ENCODE results near the gene MYPN. TPM values are rescaled to one million over a fixed set of nuclear protein-coding genes. Genes with fewer than 3 reads are reported as not detected.

The MYPN gene
- polyA plus RNA-seq, 4 donors = under 0.01 to 0.54 (median 0.12) TPM

- H3K27ac ChIP-seq (ENCODE audit: low read depth in 1 of 3, low read length in 2 of 3) = no peak overlapping the region
- H3K36me3 ChIP-seq (ENCODE audit: control insufficient read depth in 3 of 3, insufficient read depth in 2 of 3, low read depth in 1 of 3, low read length in 3 of 3) = no peaks in the 10 kb centered on the region
- H3K4me3 ChIP-seq (ENCODE audit: low read depth in 1 of 3, low read length in 3 of 3) = no peak overlapping the region
- no peaks in the 10 kb centered on the region for H3K9me3 ChIP-seq (ENCODE audit: control insufficient read depth in 2 of 2, insufficient read depth in 1 of 2, low read depth in 1 of 2, low read length in 1 of 2)
- H3K4me1 ChIP-seq (ENCODE audit: control insufficient read depth in 3 of 3, insufficient read depth in 2 of 3, low read depth in 1 of 3, low read length in 2 of 3) = no peaks in the 10 kb centered on the region
- 87 to 93% (median 92%) methylated on average over 2 of the region's 2 CpGs for WGBS, 3 donors
- DNase-seq = no peak
- H3K27me3 ChIP-seq (ENCODE audit: control insufficient read depth in 3 of 3, insufficient read depth in 3 of 3, low read length in 3 of 3) = no peaks in the 10 kb centered on the region
- no peak for FAIRE-seq
Measured at GRCh38 chr10:68101066-68101465, 8.2 kb upstream of the MYPN start.

GRCh38 chr10:68103261-68103878 is 5.9 kb upstream of the MYPN start:
- Histone ChIP-seq H3K36me3 (ENCODE audit: control insufficient read depth in 3 of 3, insufficient read depth in 2 of 3, low read depth in 1 of 3, low read length in 3 of 3) (no peaks in the 10 kb centered on the region), H3K9me3 (ENCODE audit: control insufficient read depth in 2 of 2, insufficient read depth in 1 of 2, low read depth in 1 of 2, low read length in 1 of 2) (no peaks in the 10 kb centered on the region), H3K27ac (ENCODE audit: low read depth in 1 of 3, low read length in 2 of 3) (no peak overlapping the region), H3K4me3 (ENCODE audit: low read depth in 1 of 3, low read length in 3 of 3) (no peak overlapping the region), H3K4me1 (ENCODE audit: control insufficient read depth in 3 of 3, insufficient read depth in 2 of 3, low read depth in 1 of 3, low read length in 2 of 3) (no peaks in the 10 kb centered on the region), H3K27me3 (ENCODE audit: control insufficient read depth in 3 of 3, insufficient read depth in 3 of 3, low read length in 3 of 3) (no peaks in the 10 kb centered on the region)
- WGBS, 3 donors = 76 to 85% (median 81%) methylated on average over 4 of the region's 4 CpGs
- no peak for FAIRE-seq
- DNase-seq = no peak

- WGBS, 3 donors = 94 to 96% (median 94%) methylated on average over 3 of the region's 3 CpGs
- no peak overlapping the region for H3K4me3 ChIP-seq (ENCODE audit: low read depth in 1 of 3, low read length in 3 of 3)
- FAIRE-seq = no peak
Measured at GRCh38 chr10:68103901-68104300, 5.4 kb upstream of the MYPN start.

GRCh38 chr10:68105820-68106219 is 3.5 kb upstream of the MYPN start:
- Histone ChIP-seq H3K4me1 (ENCODE audit: control insufficient read depth in 3 of 3, insufficient read depth in 2 of 3, low read depth in 1 of 3, low read length in 2 of 3) (no peaks in the 10 kb centered on the region), H3K4me3 (ENCODE audit: low read depth in 1 of 3, low read length in 3 of 3) (no peak overlapping the region), H3K36me3 (ENCODE audit: control insufficient read depth in 3 of 3, insufficient read depth in 2 of 3, low read depth in 1 of 3, low read length in 3 of 3) (no peaks in the 10 kb centered on the region), H3K27ac (ENCODE audit: low read depth in 1 of 3, low read length in 2 of 3) (no peak overlapping the region), H3K27me3 (ENCODE audit: control insufficient read depth in 3 of 3, insufficient read depth in 3 of 3, low read length in 3 of 3) (no peaks in the 10 kb centered on the region), H3K9me3 (ENCODE audit: control insufficient read depth in 2 of 2, insufficient read depth in 1 of 2, low read depth in 1 of 2, low read length in 1 of 2) (no peaks in the 10 kb centered on the region)
- DNase-seq (no peak), FAIRE-seq (no peak)
- WGBS, 3 donors = 64 to 78% (median 71%) methylated on average over 3 of the region's 3 CpGs

More at GRCh38 chr10:68103901-68104300, 5.4 kb upstream of the MYPN start:
- Histone ChIP-seq H3K4me1 (ENCODE audit: control insufficient read depth in 3 of 3, insufficient read depth in 2 of 3, low read depth in 1 of 3, low read length in 2 of 3) (no peaks in the 10 kb centered on the region), H3K27ac (ENCODE audit: low read depth in 1 of 3, low read length in 2 of 3) (no peak overlapping the region), H3K36me3 (ENCODE audit: control insufficient read depth in 3 of 3, insufficient read depth in 2 of 3, low read depth in 1 of 3, low read length in 3 of 3) (no peaks in the 10 kb centered on the region), H3K27me3 (ENCODE audit: control insufficient read depth in 3 of 3, insufficient read depth in 3 of 3, low read length in 3 of 3) (no peaks in the 10 kb centered on the region), H3K9me3 (ENCODE audit: control insufficient read depth in 2 of 2, insufficient read depth in 1 of 2, low read depth in 1 of 2, low read length in 1 of 2) (no peaks in the 10 kb centered on the region)
- no peak for DNase-seq

- DNase-seq (no peak), FAIRE-seq (no peak)
- Histone ChIP-seq H3K4me3 (ENCODE audit: low read depth in 1 of 3, low read length in 3 of 3) (no peak overlapping the region), H3K9me3 (ENCODE audit: control insufficient read depth in 2 of 2, insufficient read depth in 1 of 2, low read depth in 1 of 2, low read length in 1 of 2) (no peaks in the 10 kb centered on the region), H3K4me1 (ENCODE audit: control insufficient read depth in 3 of 3, insufficient read depth in 2 of 3, low read depth in 1 of 3, low read length in 2 of 3) (no peaks in the 10 kb centered on the region), H3K27ac (ENCODE audit: low read depth in 1 of 3, low read length in 2 of 3) (no peak overlapping the region), H3K36me3 (ENCODE audit: control insufficient read depth in 3 of 3, insufficient read depth in 2 of 3, low read depth in 1 of 3, low read length in 3 of 3) (no peaks in the 10 kb centered on the region), H3K27me3 (ENCODE audit: control insufficient read depth in 3 of 3, insufficient read depth in 3 of 3, low read length in 3 of 3) (no peaks in the 10 kb centered on the region)
- 71 to 81% (median 81%) methylated on average over 3 of the region's 3 CpGs for WGBS, 3 donors
Measured at GRCh38 chr10:68106656-68107055, 2.6 kb upstream of the MYPN start.

- Histone ChIP-seq H3K27me3 (ENCODE audit: control insufficient read depth in 3 of 3, insufficient read depth in 3 of 3, low read length in 3 of 3) (no peaks in the 10 kb centered on the region), H3K27ac (ENCODE audit: low read depth in 1 of 3, low read length in 2 of 3) (no peak overlapping the region), H3K4me1 (ENCODE audit: control insufficient read depth in 3 of 3, insufficient read depth in 2 of 3, low read depth in 1 of 3, low read length in 2 of 3) (no peaks in the 10 kb centered on the region), H3K36me3 (ENCODE audit: control insufficient read depth in 3 of 3, insufficient read depth in 2 of 3, low read depth in 1 of 3, low read length in 3 of 3) (no peaks in the 10 kb centered on the region), H3K9me3 (ENCODE audit: control insufficient read depth in 2 of 2, insufficient read depth in 1 of 2, low read depth in 1 of 2, low read length in 1 of 2) (no peaks in the 10 kb centered on the region), H3K4me3 (ENCODE audit: low read depth in 1 of 3, low read length in 3 of 3) (no peak overlapping the region)
- 86 to 97% (median 96%) methylated on average over 1 of the region's 1 CpG for WGBS, 3 donors
- no peak for DNase-seq
- FAIRE-seq = no peak
Measured at GRCh38 chr10:68107651-68108050, 1.6 kb upstream of the MYPN start.

GRCh38 chr10:68108051-68108450 is 1.2 kb upstream of the MYPN start:
- no peak overlapping the region for H3K27ac ChIP-seq (ENCODE audit: low read depth in 1 of 3, low read length in 2 of 3)
- no peaks in the 10 kb centered on the region for H3K9me3 ChIP-seq (ENCODE audit: control insufficient read depth in 2 of 2, insufficient read depth in 1 of 2, low read depth in 1 of 2, low read length in 1 of 2)
- WGBS, 3 donors = 78 to 84% (median 82%) methylated on average over 3 of the region's 3 CpGs
- FAIRE-seq = no peak
- H3K27me3 ChIP-seq (ENCODE audit: control insufficient read depth in 3 of 3, insufficient read depth in 3 of 3, low read length in 3 of 3) = no peaks in the 10 kb centered on the region
- no peaks in the 10 kb centered on the region for H3K4me1 ChIP-seq (ENCODE audit: control insufficient read depth in 3 of 3, insufficient read depth in 2 of 3, low read depth in 1 of 3, low read length in 2 of 3)
- H3K4me3 ChIP-seq (ENCODE audit: low read depth in 1 of 3, low read length in 3 of 3) = no peak overlapping the region
- no peaks in the 10 kb centered on the region for H3K36me3 ChIP-seq (ENCODE audit: control insufficient read depth in 3 of 3, insufficient read depth in 2 of 3, low read depth in 1 of 3, low read length in 3 of 3)
- DNase-seq = no peak

GRCh38 chr10:68108653-68109052 is 635 bp upstream of the MYPN start:
- no peak for FAIRE-seq
- Histone ChIP-seq H3K27me3 (ENCODE audit: control insufficient read depth in 3 of 3, insufficient read depth in 3 of 3, low read length in 3 of 3) (no peaks in the 10 kb centered on the region), H3K4me3 (ENCODE audit: low read depth in 1 of 3, low read length in 3 of 3) (no peak overlapping the region), H3K9me3 (ENCODE audit: control insufficient read depth in 2 of 2, insufficient read depth in 1 of 2, low read depth in 1 of 2, low read length in 1 of 2) (no peaks in the 10 kb centered on the region), H3K4me1 (ENCODE audit: control insufficient read depth in 3 of 3, insufficient read depth in 2 of 3, low read depth in 1 of 3, low read length in 2 of 3) (no peaks in the 10 kb centered on the region), H3K27ac (ENCODE audit: low read depth in 1 of 3, low read length in 2 of 3) (no peak overlapping the region), H3K36me3 (ENCODE audit: control insufficient read depth in 3 of 3, insufficient read depth in 2 of 3, low read depth in 1 of 3, low read length in 3 of 3) (no peaks in the 10 kb centered on the region)
- WGBS, 3 donors = 90 to 95% (median 93%) methylated on average over 11 of the region's 11 CpGs
- DNase-seq = no peak

- WGBS, 3 donors = 58 to 82% (median 64%) methylated on average over 2 of the region's 2 CpGs
- Histone ChIP-seq H3K36me3 (ENCODE audit: control insufficient read depth in 3 of 3, insufficient read depth in 2 of 3, low read depth in 1 of 3, low read length in 3 of 3) (no peaks in the 10 kb centered on the region), H3K9me3 (ENCODE audit: control insufficient read depth in 2 of 2, insufficient read depth in 1 of 2, low read depth in 1 of 2, low read length in 1 of 2) (no peaks in the 10 kb centered on the region), H3K4me1 (ENCODE audit: control insufficient read depth in 3 of 3, insufficient read depth in 2 of 3, low read depth in 1 of 3, low read length in 2 of 3) (no peaks in the 10 kb centered on the region), H3K27me3 (ENCODE audit: control insufficient read depth in 3 of 3, insufficient read depth in 3 of 3, low read length in 3 of 3) (no peaks in the 10 kb centered on the region), H3K27ac (ENCODE audit: low read depth in 1 of 3, low read length in 2 of 3) (no peak overlapping the region), H3K4me3 (ENCODE audit: low read depth in 1 of 3, low read length in 3 of 3) (no peak overlapping the region)
- DNase-seq = no peak
- FAIRE-seq = no peak
Measured at GRCh38 chr10:68110027-68110426, 739 bp downstream of the MYPN start.
